OCI-LY1 (cell line): Measurements from ENCODE around the gene PKM.

Source experiments
- H2AFZ ChIP-seq: fragments of 200-600 bp; sonication (generic), shearing (Covaris generic); 2 replicates; pipeline ENCODE4 v1.6.0; 2014; ENCODE audit warnings: antibody characterized with exemption, mild to moderate bottlenecking, low read length
- H3F3A ChIP-seq: fragments of 200-600 bp; sonication (generic), shearing (Covaris generic); 2 replicates; pipeline ENCODE4 v1.6.0; 2014; ENCODE audit warnings: mild to moderate bottlenecking, antibody characterized with exemption, low read length, moderate library complexity; ENCODE audit not compliant: insufficient read depth
- H3K27ac ChIP-seq: fragments of 200-600 bp; sonication (generic); 2 replicates; pipeline ENCODE4 v1.5.1; 2014; ENCODE audit warnings: low read length, mixed run types, mild to moderate bottlenecking, low read depth; ENCODE audit not compliant: poor library complexity, severe bottlenecking
- H3K27me3 ChIP-seq: fragments of 200-600 bp; sonication (generic); 2 replicates; pipeline ENCODE4 v1.6.0; 2014; ENCODE audit warnings: antibody characterized with exemption, mild to moderate bottlenecking, low read length, moderate library complexity; ENCODE audit not compliant: insufficient read depth
- H3K36me3 ChIP-seq: fragments of 200-600 bp; sonication (generic); 2 replicates; pipeline ENCODE4 v1.6.1; 2014; ENCODE audit warnings: mild to moderate bottlenecking, antibody characterized with exemption, low read length, moderate library complexity, mixed read lengths; ENCODE audit not compliant: insufficient read depth
- H3K4me1 ChIP-seq: fragments of 200-600 bp; sonication (generic); 2 replicates; pipeline ENCODE4 v1.5.1; 2014; ENCODE audit warnings: mild to moderate bottlenecking, low read length, moderate library complexity; ENCODE audit not compliant: insufficient read depth, severe bottlenecking
- H3K4me2 ChIP-seq: fragments of 200-600 bp; sonication (generic), shearing (Covaris generic); 2 replicates; pipeline ENCODE4 v1.6.1; 2014; ENCODE audit warnings: low read length
- H3K4me3 ChIP-seq: fragments of 200-600 bp; sonication (generic); 2 replicates; pipeline ENCODE4 v1.5.1; 2014; ENCODE audit warnings: low read length, low read depth, mild to moderate bottlenecking, mixed read lengths; ENCODE audit not compliant: poor library complexity, severe bottlenecking
- H3K79me2 ChIP-seq: fragments of 200-600 bp; shearing (Covaris generic); 2 replicates; pipeline ENCODE4 v1.6.1; 2016; ENCODE audit warnings: mixed run types, low read length, mixed read lengths; ENCODE audit not compliant: insufficient read depth
- H3K9ac ChIP-seq: fragments of 200-600 bp; sonication (generic), shearing (Covaris generic); 2 replicates; pipeline ENCODE4 v1.6.1; 2014; ENCODE audit warnings: mild to moderate bottlenecking, low read length, mixed read lengths
- H3K9me2 ChIP-seq: fragments of 200-600 bp; sonication (generic), shearing (Covaris generic); 2 replicates; pipeline ENCODE4 v1.6.1; 2014; ENCODE audit warnings: low read depth, mild to moderate bottlenecking, low read length, mixed read lengths
- H3K9me3 ChIP-seq: fragments of 200-600 bp; shearing (Covaris generic); 2 replicates; pipeline ENCODE4 v1.6.1; 2014; ENCODE audit warnings: low read length, mixed read lengths
- H4K20me1 ChIP-seq: fragments of 200-600 bp; sonication (generic), shearing (Covaris generic); 2 replicates; pipeline ENCODE4 v1.6.0; 2016; ENCODE audit warnings: mild to moderate bottlenecking, low read length; ENCODE audit not compliant: insufficient read depth
- CTCF ChIP-seq: fragments of 200-600 bp; sonication (generic), shearing (Covaris generic); IDR thresholded peaks from 2 replicates; pipeline ENCODE4 v1.5.1; 2017; ENCODE audit warnings: mild to moderate bottlenecking, antibody characterized with exemption, low read length, moderate library complexity, mixed read lengths
- EZH2 ChIP-seq: fragments of 200-600 bp; sonication (generic), shearing (Covaris generic); IDR thresholded peaks from 2 replicates; pipeline ENCODE4 v1.8.0; 2017; ENCODE audit warnings: borderline replicate concordance, mixed run types, mild to moderate bottlenecking, antibody characterized with exemption, low read length, moderate library complexity, mixed read lengths

PKM gene

GRCh38 chr15:72203507-72203837, 27.5 kb downstream of the PKM start:
- Histone ChIP-seq H3K4me2 (no peak overlapping the region), H3K27me3 (no peaks in the 10 kb centered on the region), H3K9me2 (no peaks in the 10 kb centered on the region), H3K79me2 (no peaks in the 10 kb centered on the region), H3K9me3 (no peaks in the 10 kb centered on the region), H3K4me3 (no peak overlapping the region), H2AFZ (no peak overlapping the region), H3K9ac (no peak overlapping the region), H3F3A (0 out of 2 replicates have a peak, but pooled peaks cover 7% of the 10 kb centered on the region), H4K20me1 (no peaks in the 10 kb centered on the region), H3K4me1 (no peaks in the 10 kb centered on the region), H3K27ac (no peak overlapping the region), H3K36me3 (peaks cover 100% of the 10 kb centered on the region)
- TF ChIP-seq CTCF (no peak), EZH2 (no peak)

DNA sequence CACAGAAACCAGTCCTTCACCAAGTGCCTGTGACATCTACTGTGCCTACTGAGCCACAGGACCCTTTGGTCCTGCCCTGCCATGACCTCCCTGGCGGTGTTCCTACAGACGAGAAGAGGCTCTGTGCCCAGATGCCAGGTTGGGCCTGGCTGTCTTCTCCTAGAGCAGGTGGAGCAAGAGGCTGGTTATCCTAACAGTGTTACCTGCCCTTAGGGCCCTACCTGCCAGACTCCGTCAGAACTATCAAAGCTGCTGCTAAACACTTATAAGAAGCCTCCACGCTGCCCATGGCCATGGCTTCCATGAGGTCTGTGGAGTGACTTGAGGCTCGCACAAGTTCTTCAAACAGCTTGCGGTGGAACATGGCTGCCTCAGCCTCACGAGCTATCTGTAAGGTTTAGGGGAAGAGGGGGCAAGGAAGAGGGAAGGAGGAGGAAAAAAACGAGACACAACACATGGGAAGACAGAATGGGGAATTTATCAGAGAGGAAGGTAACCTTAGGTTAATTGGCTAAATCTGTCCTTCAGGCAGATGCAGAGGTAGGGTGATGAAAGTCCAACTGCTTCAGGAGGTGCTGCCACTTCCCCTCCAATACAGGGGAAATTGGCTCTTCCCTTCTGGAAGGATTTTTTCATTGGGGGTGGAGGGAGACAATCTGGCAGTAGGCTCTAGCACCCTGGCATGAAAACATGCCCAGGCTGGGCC, 28.0 kb downstream of the PKM start:
- H3F3A ChIP-seq, result 0 out of 2 replicates have a peak, but pooled peaks cover 7% of the 10 kb centered on the region
- TF ChIP-seq CTCF (no peak), EZH2 (no peak)
- H4K20me1 ChIP-seq, result no peaks in the 10 kb centered on the region
- H3K9ac ChIP-seq, result no peak overlapping the region
- peaks cover 100% of the 10 kb centered on the region for H3K36me3 ChIP-seq
- no peaks in the 10 kb centered on the region for H3K9me3 ChIP-seq
- no peak overlapping the region for H3K4me2 ChIP-seq
- no peak overlapping the region for H3K27ac ChIP-seq
- H3K27me3 ChIP-seq, result no peaks in the 10 kb centered on the region
- no peaks in the 10 kb centered on the region for H3K4me1 ChIP-seq
- no peaks in the 10 kb centered on the region for H3K79me2 ChIP-seq
- no peaks in the 10 kb centered on the region for H3K9me2 ChIP-seq
- H3K4me3 ChIP-seq, result no peak overlapping the region
- no peak overlapping the region for H2AFZ ChIP-seq

DNA sequence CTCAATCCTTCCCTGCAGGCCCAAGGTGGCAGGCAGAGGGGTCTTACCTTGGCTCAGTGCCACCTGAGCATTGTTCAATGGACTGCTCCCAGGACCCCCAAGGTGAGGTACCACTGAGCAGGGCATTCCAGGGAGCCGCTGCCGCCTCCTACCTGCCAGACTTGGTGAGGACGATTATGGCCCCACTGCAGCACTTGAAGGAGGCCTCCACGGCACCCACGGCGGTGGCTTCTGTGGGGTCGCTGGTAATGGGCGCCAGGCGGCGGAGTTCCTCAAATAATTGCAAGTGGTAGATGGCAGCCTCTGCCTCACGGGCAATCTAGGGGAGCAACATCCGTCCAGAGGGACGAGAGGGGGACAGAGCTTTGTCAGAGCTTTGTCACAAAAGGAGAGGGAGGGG, 28.7 kb downstream of the PKM start:
- no peaks in the 10 kb centered on the region for H3K4me1 ChIP-seq
- no peaks in the 10 kb centered on the region for H3K9me3 ChIP-seq
- no peaks in the 10 kb centered on the region for H3K9me2 ChIP-seq
- H3K9ac ChIP-seq, result no peak overlapping the region
- H3K27me3 ChIP-seq, result no peaks in the 10 kb centered on the region
- no peak overlapping the region for H3K4me3 ChIP-seq
- H3K36me3 ChIP-seq, result peaks cover 96% of the 10 kb centered on the region
- 0 out of 2 replicates have a peak, but pooled peaks cover 7% of the 10 kb centered on the region for H3F3A ChIP-seq
- H3K27ac ChIP-seq, result no peak overlapping the region
- TF ChIP-seq EZH2 (no peak), CTCF (no peak)
- H3K79me2 ChIP-seq, result no peaks in the 10 kb centered on the region
- no peaks in the 10 kb centered on the region for H4K20me1 ChIP-seq
- H2AFZ ChIP-seq, result no peak overlapping the region
- H3K4me2 ChIP-seq, result no peak overlapping the region
